NCI-H226 (cell line): ENCODE measurements around the gene HLX.

Experiments
- DNase-seq: peaks from one replicate; pipeline ENCODE4 v3.0.0-alpha.2; 2015

The HLX gene

GRCh38 chr1:220926146-220926545 lies 46.9 kb downstream of the HLX start:
- DNase-seq = no peak

DNA sequence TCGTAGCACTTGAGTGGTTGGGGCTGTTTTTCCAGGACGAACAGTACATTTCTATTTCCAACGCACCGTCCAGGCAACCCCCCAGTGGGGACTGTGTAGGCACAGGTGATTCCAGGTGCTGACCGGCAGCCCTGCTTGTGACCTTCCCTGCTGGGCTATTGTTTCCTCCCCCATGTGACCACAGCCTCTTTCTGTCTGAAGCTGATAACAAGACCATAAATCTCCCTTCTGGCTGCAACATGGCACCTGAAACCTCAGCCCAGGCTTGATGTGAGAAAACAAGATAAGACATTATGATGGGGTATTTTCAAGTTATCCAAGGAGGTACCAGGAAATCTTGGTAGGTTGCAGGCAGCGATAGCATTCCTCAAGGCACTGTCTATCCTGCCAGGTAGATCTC lies 48.2 kb downstream of the HLX start:
- no peak for DNase-seq

GRCh38 chr1:220928320-220928719 lies 49.1 kb downstream of the HLX start:
- DNase-seq = no peak

GRCh38 chr1:220928725-220929300 lies 49.6 kb downstream of the HLX start:
- no peak for DNase-seq

- DNase-seq = no peak
Observed at GRCh38 chr1:220929304-220929703, 50.1 kb downstream of the HLX start.
